MM.1S (cell line): ENCODE results near the gene MACROD2.

Source experiments
- DNase-seq: peaks from one replicate; pipeline ENCODE4 v3.0.0-alpha.2; 2015
- H2AFZ ChIP-seq: fragments of 300-600 bp; sonication (generic); 2 replicates; pipeline ENCODE4 v1.6.0; 2016; ENCODE audit warnings: antibody characterized with exemption, low read length
- H3F3A ChIP-seq: fragments of 300-600 bp; sonication (generic); 2 replicates; pipeline ENCODE4 v1.6.1; 2016; ENCODE audit warnings: mild to moderate bottlenecking, antibody characterized with exemption, low read length, moderate library complexity, mixed read lengths; ENCODE audit not compliant: insufficient read depth
- H3K27ac ChIP-seq: fragments of 300-600 bp; sonication (generic); 2 replicates; pipeline ENCODE4 v1.5.1; 2016; ENCODE audit warnings: mild to moderate bottlenecking, low read length
- H3K27me3 ChIP-seq: fragments of 300-600 bp; sonication (generic); replicated peaks from 2 replicates; pipeline ENCODE4 v1.6.0; 2016; ENCODE audit warnings: low read length; ENCODE audit not compliant: insufficient read depth
- H3K36me3 ChIP-seq: fragments of 300-600 bp; sonication (generic); replicated peaks from 2 replicates; pipeline ENCODE4 v1.6.1; 2016; ENCODE audit warnings: mild to moderate bottlenecking, low read length, mixed read lengths; ENCODE audit not compliant: insufficient read depth
- H3K4me1 ChIP-seq: fragments of 300-600 bp; sonication (generic); 2 replicates; pipeline ENCODE4 v1.6.1; 2016; ENCODE audit warnings: low read length, mixed read lengths
- H3K4me2 ChIP-seq: fragments of 300-600 bp; sonication (generic); 2 replicates; pipeline ENCODE4 v1.6.0; 2016; ENCODE audit warnings: low read depth, low read length
- H3K4me3 ChIP-seq: fragments of 300-600 bp; sonication (generic); 2 replicates; pipeline ENCODE4 v1.5.1; 2016; ENCODE audit warnings: low read length, mixed read lengths
- H3K79me2 ChIP-seq: fragments of 300-600 bp; sonication (generic); 2 replicates; pipeline ENCODE4 v1.6.1; 2016; ENCODE audit warnings: mixed run types, low read length, mixed read lengths
- H3K9ac ChIP-seq: fragments of 300-600 bp; sonication (generic); 2 replicates; pipeline ENCODE4 v1.6.1; 2016; ENCODE audit warnings: low read length, mixed read lengths
- H3K9me2 ChIP-seq: fragments of 300-600 bp; sonication (generic); replicated peaks from 2 replicates; pipeline ENCODE4 v1.6.1; 2016; ENCODE audit warnings: mild to moderate bottlenecking, low read length, mixed read lengths; ENCODE audit not compliant: insufficient read depth
- H3K9me3 ChIP-seq: fragments of 300-600 bp; sonication (generic); replicated peaks from 2 replicates; pipeline ENCODE4 v1.6.1; 2016; ENCODE audit warnings: mild to moderate bottlenecking, low read length, mixed read lengths; ENCODE audit not compliant: insufficient read depth
- H4K20me1 ChIP-seq: fragments of 300-600 bp; sonication (generic); 2 replicates; pipeline ENCODE4 v1.6.1; 2016; ENCODE audit warnings: mild to moderate bottlenecking, low read length, moderate library complexity, mixed read lengths; ENCODE audit not compliant: insufficient read depth
- CTCF ChIP-seq: fragments of 300-600 bp; sonication (generic); IDR thresholded peaks from 2 replicates; pipeline ENCODE4 v1.5.1; 2016; ENCODE audit warnings: antibody characterized with exemption, low read length, mixed read lengths
- EZH2 ChIP-seq: fragments of 300-600 bp; sonication (generic); optimal IDR thresholded peaks from 2 replicates; pipeline ENCODE3; 2017; ENCODE audit warnings: low read depth, mild to moderate bottlenecking, antibody characterized with exemption, low read length, mixed read lengths
- EZH2phosphoT487 ChIP-seq: fragments of 300-600 bp; sonication (generic); IDR thresholded peaks from 2 replicates; pipeline ENCODE4 v1.6.1; 2018; ENCODE audit warnings: antibody characterized with exemption, low read length

The MACROD2 gene

GRCh38 chr20:15774926-15775325 lies 1779.6 kb downstream of the MACROD2 start:
- Histone ChIP-seq H2AFZ (no peak overlapping the region), H3K9me3 (no peaks in the 10 kb centered on the region)

GRCh38 chr20:15776770-15777466 lies 1781.6 kb downstream of the MACROD2 start:
- Histone ChIP-seq H3K4me1 (peaks cover 15% of the 10 kb centered on the region), H4K20me1 (no peaks in the 10 kb centered on the region), H3K4me3 (no peak overlapping the region), H3K27ac (no peak overlapping the region), H3K9me3 (no peaks in the 10 kb centered on the region), H3K79me2 (no peaks in the 10 kb centered on the region), H3K9ac (no peak overlapping the region), H3K4me2 (no peak overlapping the region), H3K9me2 (no peaks in the 10 kb centered on the region), H3F3A (no peaks in the 10 kb centered on the region), H3K36me3 (no peaks in the 10 kb centered on the region), H3K27me3 (no peaks in the 10 kb centered on the region), H2AFZ (no peak overlapping the region)
- TF ChIP-seq EZH2 (no peak), CTCF (no peak), EZH2phosphoT487 (no peak)
- DNase-seq = no peak

More at GRCh38 chr20:15774926-15775325, 1779.6 kb downstream of the MACROD2 start:
- Histone ChIP-seq H3K4me3 (no peak overlapping the region), H3K36me3 (no peaks in the 10 kb centered on the region), H3K4me1 (peaks cover 15% of the 10 kb centered on the region), H3K27ac (peak overlapping the region; percentile 32; the same call in 1 of the 2 replicates), H3K27me3 (no peaks in the 10 kb centered on the region), H3K79me2 (no peaks in the 10 kb centered on the region), H3K9me2 (no peaks in the 10 kb centered on the region), H4K20me1 (no peaks in the 10 kb centered on the region), H3K4me2 (peak overlapping the region; percentile 28; the same call in 1 of the 2 replicates), H3K9ac (no peak overlapping the region), H3F3A (no peaks in the 10 kb centered on the region)
- DNase-seq = no peak
- no peak for TF ChIP-seq EZH2phosphoT487
- no peak for TF ChIP-seq EZH2
- TF ChIP-seq CTCF = no peak

GRCh38 chr20:15784020-15784419 lies 1788.7 kb downstream of the MACROD2 start:
- Histone ChIP-seq H3K79me2 (no peaks in the 10 kb centered on the region), H3F3A (no peaks in the 10 kb centered on the region), H3K27ac (no peak overlapping the region), H3K9me2 (no peaks in the 10 kb centered on the region), H3K9ac (no peak overlapping the region), H3K9me3 (no peaks in the 10 kb centered on the region), H3K4me3 (no peak overlapping the region), H3K4me2 (no peak overlapping the region), H4K20me1 (no peaks in the 10 kb centered on the region), H3K4me1 (no peaks in the 10 kb centered on the region), H3K27me3 (no peaks in the 10 kb centered on the region), H2AFZ (no peak overlapping the region), H3K36me3 (no peaks in the 10 kb centered on the region)
- TF ChIP-seq EZH2 (no peak), CTCF (no peak), EZH2phosphoT487 (no peak)
- no peak for DNase-seq
